CD4-positive, alpha-beta T cell treated with Interleukin-4 for 1 hour (primary cell): ENCODE data around the gene CHFR.
A peak's percentile ranks its signal among the peaks of the same experiment; 100 is the strongest.
"Not testable (repeated sequence)": the region's sequence is repeated elsewhere in the genome, so short reads cannot be mapped to it uniquely, and the experiment has no call there.

Experiments
- DNase-seq, 2 donors: peaks; one replicate each; pipeline ENCODE4 v3.0.0-alpha.2; 2020 to 2022

Gene CHFR, protein sequence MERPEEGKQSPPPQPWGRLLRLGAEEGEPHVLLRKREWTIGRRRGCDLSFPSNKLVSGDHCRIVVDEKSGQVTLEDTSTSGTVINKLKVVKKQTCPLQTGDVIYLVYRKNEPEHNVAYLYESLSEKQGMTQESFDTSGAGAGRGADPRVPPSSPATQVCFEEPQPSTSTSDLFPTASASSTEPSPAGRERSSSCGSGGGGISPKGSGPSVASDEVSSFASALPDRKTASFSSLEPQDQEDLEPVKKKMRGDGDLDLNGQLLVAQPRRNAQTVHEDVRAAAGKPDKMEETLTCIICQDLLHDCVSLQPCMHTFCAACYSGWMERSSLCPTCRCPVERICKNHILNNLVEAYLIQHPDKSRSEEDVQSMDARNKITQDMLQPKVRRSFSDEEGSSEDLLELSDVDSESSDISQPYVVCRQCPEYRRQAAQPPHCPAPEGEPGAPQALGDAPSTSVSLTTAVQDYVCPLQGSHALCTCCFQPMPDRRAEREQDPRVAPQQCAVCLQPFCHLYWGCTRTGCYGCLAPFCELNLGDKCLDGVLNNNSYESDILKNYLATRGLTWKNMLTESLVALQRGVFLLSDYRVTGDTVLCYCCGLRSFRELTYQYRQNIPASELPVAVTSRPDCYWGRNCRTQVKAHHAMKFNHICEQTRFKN

DNA sequence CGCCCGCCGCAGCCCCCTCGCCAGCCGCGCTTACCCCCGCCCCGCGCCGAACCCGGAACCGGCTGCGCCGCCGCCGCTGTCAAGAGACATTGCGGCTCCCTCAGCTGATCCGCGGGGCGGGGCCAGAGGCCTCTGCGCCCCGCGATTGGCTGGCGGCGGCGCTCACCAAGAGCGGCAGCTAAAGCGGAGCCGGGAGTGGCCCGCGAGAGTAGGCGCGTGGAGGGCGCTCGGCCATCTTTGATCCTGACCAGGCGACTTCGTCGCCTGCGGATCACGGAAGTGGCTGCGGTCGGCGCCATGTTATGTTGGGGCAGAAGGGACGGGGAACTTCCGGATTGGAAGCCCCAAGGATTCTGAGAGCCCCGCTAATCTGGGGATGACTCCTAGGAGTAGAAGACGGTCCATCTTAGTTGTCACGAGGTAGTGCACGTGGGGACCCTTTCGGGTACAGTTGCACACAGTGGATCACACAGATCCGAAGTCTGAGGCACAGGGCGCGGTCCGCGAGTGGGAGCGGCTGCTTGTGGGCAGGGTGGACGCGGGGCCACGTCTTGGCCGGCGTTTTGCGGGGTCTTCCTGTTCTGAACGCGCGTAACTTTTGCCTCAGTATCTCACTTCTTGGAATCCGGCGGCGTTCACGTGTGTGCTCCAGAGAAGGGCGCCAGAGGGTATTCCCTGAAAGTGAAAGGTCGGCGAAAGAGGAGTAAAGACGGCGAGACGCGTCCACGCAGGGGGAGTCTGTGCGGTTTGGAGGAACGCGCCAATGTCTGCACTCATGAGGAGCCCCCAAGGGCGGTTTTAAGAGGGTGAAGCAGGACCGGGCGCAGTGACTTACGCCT lies at the start of gene CHFR:
Gene CHFR (minus strand): TSS at position 93 of the 839 bp plus-strand sequence. CDS start 277 bp downstream, outside the sequence.
- peak; percentile 96 to 97 for DNase-seq

DNA sequence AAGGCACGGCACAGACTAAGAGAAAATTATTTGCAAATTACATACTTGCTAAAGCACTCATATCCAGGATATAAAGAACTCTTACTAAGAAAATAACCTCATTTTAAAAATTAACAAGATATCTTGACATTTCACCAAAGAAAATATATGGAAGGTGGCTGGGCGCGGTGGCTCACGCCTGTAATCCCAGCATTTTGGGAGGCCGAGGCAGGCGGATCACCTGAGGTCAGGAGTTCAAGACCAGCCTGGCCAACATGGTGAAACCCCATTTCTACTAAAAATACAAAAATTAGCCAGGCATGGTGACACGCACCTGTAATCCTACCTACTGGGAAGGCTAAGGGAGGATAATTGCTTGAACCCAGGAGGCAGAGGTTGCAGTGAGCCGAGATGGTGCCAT lies 49.5 kb upstream of the CHFR start:
- DNase-seq: not testable (repeated sequence)

DNA sequence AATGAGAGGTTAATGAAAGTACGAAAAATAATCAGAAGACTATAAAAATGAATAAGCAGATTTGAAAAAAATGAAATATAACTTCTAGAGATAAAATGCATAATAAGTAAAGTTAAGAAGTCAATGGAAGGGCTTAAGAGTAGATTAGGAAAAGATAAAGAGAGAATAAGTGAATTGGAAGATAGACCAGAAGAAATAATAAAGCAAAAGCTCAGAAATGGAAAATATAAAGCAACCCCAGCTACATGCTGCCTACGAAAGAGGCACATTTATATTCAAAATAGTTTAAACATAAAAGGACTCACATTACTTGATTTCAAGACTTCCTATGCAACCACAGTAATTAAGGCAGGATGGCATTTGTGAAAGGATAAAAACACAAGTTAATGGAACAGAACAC lies 48.8 kb upstream of the CHFR start:
- no peak for DNase-seq

DNA sequence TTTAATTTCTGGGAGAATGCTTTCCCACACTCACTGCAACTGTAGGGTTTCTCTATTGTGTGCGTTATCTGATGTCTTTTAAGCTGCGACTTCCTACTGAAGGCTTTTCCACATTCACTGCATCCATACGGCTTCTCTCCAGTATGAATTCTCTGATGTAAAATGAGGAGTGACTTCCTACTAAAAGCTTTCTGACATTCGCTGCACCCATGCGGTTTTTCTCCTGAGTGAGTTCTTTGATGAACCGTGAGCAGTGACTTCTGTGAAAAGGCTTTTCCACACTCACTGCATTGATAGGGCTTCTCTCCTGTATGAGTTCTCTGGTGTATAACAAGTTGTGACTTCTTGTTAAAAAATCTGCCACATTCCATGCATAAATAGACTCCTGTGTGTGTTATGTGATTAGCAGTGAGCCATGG lies 39.0 kb upstream of the CHFR start:
- no peak for DNase-seq

DNA sequence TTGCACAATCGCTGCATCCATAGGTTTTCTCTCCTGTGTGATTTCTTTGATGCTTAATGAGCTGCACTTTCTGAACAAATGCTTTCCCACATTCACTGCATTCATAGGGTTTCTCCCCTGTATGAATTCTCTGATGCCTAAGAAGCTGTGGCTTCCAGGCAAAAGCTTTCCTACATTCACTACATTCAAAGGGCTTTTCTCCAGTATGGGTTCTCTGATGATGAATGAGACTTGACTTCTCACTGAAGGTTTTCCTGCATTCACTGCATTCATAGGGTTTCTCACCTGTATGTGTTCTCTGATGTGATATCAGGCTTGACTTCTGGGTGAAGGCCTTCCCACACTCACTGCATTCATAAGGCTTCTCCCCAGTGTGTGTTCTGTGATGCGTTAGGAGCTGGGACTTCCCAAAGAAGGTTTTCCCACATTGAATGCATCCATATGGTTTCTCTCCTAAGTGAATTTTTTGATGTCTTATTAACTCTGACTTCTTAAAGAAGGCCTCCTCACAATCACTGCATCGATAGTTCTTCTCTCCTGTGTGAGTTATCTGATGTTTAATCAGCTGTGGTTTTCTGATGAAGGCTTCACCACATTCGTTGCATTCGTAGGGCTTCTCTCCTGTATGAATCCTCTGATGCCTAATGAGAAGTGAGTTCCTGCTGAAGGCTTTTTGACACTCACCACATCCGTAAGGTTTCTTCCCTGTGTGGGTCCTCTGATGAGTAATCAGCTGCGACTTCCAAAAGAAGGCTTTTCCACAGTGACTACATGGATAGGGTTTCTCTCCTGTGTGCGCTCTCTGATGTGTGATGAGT lies 38.4 kb upstream of the CHFR start:
- DNase-seq: no peak

DNA sequence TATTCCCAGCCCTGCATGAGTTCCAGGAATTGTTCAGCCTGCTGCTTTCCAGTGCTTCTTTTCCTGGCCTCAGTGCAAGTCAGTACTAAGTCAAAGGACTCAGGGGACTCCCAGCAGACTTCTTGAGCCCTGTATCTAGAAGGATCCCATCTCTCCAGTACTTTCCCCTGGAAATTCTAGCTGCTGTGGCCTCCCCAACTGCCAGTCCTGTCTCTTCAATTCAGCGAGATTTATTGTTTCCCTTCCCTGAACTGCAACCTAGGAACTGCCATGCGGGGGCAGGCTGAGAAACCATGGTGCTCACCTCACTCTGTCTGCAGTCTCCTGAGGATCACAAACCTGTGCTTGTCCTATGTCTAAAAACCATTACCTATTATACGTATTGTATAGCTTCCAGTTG lies 37.0 kb upstream of the CHFR start:
- DNase-seq: no peak

DNA sequence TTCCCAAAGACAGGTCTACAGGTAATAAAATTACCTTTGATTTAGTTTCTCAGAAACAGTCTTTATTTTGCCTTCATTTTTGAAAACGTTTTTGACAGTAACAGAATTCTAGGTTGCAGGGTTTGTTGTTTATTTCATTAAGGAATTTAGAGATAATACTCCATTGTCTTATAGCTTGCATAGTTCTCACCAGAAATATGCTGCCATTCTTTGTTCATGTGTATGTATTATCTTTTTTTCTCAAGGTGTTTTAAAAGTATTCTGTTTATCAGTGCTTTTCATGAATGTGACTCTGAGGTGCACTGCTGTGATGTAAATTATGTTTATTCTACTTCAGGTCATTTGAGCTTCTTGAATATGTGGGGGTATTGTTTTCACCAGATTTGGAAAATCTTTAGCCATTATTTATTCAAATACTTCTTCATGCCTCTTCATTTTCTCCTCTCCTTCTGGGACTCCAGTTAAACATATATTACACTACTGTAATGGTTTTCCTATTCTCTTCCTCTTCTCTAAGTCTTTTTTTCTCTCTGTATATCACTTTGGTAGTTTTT lies 36.0 kb upstream of the CHFR start:
- DNase-seq: no peak

DNA sequence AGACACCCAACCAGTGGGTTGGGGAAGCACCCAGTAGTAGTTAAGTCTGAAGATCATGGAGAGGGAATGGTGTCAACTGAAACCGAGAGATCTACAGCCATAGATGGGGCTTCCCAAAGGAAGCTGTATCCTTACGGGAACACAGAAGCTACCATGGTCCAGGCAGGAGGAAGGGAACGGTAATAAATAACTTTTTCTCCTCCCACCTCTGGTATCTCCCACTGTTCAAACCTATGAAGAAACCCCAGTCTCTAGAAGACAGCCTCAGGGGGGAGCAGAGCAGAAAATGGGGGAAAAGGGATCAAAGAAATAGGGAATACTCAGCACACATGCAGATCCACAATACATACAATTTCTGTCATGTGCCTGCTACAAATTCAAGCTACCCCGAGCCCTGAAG lies 35.3 kb upstream of the CHFR start:
- DNase-seq: no peak

DNA sequence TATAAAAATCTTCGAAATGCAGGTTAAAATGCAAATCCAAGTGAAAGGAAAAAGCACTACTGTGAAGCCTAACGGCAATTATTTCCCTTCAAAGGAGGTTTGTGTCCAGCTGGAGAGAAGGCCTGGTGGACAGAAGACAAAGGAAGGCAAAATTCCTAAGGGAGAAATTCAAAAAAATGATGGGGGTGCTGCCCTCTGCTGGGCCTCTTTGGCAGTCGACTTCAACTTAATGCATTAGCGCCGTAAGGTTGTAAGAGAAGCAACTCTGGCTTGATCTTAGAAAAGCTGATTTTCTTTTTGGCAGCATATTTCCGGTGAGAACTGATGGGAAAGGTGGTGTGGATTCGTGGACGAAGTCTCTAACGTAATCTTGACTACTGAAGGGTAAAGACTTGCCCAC lies 34.3 kb upstream of the CHFR start:
- DNase-seq: no peak

DNA sequence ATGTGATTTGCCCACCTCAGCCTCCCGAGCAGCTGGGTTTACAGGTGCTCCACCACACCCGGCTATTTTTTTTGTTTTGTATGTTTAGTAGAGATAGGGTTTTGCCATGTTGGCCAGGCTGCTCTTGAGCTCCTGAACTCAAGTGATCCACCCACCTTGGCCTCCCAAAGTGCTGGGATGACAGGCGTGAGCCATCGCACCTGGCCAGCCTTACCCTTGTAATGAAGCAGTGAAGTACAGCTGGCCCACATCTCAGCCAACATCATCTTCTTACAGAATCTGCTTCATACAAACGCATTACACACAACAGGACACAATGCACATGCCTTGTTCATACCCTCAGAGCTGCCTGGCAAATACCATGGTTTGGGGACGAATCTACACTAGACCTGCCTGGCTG lies 31.3 kb upstream of the CHFR start:
- DNase-seq: no peak

DNA sequence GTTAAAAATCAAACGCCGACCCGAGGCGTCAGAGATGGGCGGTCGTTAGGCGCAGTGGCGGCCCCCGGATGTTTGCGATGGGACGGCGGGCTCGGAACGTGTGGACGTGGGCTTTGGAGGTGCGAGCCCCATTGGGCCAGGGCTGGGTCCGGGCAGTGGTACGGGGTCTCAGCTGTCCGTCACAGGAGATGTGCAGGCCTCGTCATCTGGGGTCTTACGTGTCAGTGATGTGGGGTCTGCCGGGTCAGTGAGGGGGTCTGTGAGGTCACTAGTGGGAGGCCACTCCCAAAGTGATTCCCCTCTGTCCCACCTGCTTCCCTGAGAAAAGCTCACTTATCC lies 21.6 kb upstream of the CHFR start:
- no peak for DNase-seq

DNA sequence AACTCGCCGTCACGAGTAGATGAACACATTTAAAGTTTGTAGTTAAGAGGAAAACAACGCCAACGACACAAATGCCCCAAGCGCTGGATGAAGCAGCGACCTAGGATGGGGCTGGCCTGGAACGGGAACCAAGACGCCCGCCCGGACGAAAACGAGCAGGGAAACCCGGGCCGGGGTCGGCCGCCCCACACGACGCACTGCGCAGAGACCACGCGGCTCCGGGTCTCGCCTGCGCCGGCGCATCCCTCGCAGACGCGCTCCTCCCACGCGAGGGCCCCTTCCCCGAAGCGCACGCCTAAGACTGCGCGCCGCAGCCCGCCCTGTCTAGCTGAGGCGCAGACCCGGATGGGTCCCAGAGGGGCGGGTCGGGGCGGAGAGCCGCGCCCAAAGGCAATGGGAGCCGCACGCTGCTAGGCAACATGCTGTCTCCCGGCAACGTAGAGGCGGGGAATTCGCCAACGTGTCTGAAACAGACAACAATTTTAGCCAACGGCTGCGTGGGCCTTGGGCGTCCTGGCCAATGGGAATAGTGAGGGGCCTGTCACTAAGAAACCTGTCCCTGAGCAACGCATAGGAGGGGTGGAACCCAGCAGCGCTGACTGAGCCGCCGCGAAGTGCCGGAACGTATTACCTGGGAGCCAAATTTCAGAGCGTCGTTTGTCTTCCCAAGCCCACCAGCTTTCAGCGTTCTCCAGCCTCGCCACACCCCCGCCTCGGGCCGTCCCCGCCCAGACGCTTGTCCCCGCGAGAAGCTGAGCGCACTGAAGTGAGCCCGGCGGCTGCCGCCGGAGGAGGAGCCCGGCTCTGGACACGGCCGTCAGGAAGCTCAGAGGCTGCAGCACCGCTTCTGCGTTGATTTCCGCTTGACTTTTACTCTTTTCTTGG lies 21.0 kb upstream of the CHFR start:
- DNase-seq: peak; percentile 97

DNA sequence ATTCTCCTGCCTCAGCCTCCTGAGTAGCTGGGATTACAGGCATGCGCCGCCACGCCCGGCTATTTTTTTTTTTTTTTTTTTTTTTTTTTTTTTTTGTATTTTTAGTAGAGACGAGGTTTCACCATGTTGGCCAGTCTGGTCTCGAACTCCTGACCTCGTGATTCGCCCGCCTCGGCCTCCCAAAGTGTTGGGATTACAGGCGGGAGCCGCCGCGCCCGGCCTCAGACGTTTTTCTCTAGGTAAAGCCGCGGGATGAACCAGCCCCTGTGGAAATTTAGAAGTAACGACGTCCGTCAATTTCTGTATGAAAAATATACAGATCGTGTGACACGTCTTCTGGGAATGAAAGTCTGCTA lies 20.4 kb upstream of the CHFR start:
- not testable (repeated sequence) for DNase-seq

DNA sequence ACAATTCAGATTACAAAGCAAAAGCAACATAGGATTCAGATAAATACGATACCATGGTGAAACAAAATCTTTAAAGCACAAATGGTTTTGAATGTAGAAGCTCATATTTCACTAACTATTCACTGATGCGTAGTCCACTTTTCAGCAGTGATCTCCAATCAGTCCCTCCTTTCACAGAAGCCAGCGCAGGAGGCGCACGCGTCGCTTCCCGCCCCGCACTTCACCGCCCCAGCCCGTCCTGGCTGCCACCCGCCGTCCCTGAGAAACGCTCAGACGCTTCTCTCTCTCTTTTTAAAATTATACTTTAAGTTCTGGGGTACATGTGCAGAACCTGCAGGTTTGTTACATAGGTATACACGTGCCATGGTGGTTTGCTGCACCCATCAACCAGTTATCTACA lies 19.8 kb upstream of the CHFR start:
- DNase-seq: no peak

DNA sequence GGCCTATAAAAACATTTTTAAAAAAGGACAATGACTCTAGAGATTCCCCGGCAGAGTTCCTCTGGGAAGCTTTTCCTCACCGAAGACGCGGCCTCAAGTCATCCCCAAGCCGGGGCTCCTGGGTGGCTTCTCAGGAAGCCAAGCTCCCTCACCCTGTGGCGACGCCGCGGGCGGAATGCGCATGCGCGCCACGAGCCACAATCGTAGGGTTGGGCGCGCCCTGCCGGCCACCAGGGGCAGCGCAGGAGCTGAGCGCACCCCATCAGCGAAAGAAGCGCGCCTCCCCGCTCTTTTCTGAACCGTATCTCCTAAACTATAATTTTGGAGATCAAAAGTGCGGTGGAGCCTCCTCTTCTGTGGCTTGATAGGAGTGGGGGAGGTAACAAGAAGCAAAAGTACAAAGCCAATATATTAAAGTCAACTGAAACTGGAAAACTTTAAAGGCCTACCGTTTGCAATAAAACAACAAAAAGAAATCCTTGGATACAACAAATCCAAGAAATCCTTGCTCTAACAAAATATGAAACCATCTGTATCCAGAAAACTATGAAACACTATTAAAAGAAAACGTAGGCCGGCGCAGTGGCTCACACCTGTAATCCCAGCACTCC lies 17.4 kb upstream of the CHFR start:
- peak; percentile 88 to 90 for DNase-seq

DNA sequence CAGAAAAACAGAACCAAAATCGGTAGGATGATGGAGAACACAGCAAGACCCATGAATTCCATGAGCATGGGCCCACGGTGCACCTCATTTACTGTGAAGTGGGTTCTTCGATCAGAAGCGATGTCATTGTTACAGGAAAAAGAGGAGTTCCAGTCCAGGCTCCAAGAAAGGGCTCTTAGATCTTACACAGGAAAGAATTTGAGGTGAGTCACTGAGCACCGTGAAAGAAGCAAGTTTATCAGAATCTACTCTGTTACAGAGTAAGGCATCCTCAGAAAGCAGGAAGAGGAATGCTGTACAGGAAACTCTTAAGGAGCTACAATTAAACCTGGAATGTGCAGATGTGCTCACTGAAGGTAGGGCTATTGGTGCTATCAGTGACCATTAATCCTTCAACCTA lies 11.6 kb upstream of the CHFR start:
- no peak for DNase-seq

DNA sequence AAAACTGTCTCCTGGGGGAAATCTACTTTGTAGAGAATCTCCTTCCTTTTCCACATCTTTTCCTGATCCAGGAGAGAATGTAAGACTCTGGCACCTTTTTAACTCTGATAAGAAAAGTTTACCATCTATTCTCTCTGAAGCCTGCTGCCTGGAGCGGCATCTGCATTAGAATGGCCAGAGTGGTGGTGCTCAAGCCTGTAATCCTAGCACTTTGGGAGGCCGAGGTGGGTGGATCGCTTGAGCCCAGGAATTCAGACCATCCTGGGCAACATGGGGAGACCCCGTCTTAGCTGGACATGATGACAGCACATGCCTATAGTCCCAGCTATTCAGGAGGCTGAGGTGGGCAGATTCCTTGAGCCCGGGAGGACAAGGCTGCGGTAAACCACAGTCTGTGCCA lies 1.4 kb upstream of the CHFR start:
- DNase-seq: no peak

DNA sequence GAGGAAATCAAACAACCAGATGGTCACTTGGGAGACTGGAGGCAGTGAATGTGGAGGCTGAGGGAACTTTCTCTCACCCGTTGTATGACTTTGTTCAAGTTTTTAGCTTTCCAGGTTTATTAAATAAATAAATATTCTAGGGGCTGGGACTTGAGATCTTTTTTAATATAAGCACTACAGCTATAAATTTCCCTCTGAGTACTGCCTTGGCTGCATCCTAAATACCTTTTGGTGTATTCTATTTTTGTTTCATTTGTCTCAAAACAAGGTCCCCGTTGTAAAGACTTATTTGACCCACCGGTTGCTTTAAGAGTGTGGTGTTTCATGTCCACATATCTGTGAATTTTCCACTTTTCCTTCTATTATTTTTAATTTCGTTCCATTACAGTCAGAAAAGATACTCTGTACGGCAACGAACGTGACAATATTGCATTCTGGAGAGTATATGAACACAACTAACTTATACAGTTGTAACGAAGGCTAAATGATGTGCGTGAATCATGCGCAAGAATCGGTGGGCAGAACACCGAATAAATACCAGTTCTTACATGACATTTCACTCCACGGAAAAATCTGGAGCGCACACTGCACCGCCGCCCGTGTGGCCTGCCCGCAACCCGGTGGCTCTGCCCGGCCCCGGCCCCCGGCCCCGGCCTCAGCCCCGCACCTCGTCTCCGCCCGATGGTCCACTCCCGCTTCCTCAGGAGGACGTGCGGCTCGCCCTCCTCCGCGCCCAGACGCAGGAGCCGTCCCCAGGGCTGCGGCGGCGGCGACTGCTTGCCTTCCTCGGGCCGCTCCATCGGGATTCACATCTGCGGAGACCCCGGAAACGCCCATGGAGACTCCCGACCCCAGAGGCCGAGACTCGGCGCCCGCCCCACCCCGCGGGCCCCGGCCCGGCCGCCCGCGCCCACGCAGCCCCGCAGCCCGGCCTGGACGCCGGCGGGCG lies 602 bp downstream of the CHFR start:
- DNase-seq: no peak

DNA sequence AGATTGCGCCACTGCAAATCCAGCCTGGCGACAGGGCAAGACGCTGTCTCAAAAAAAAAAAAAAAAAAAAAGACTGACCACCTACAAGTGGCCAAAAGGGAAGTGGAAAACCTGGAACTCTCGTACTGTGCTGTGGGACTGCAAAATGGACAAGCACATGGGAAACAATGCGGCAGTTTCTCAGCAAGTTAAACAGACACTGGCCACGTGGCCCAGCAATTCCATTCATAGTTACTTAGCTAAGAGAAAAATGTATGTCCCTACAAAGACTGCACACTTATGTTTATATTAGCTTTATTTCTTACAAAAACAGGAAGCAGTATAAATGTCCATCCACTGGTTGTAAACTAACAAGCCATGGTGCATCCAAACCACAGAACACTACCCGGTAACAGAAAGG lies 5.6 kb downstream of the CHFR start:
- no peak for DNase-seq

DNA sequence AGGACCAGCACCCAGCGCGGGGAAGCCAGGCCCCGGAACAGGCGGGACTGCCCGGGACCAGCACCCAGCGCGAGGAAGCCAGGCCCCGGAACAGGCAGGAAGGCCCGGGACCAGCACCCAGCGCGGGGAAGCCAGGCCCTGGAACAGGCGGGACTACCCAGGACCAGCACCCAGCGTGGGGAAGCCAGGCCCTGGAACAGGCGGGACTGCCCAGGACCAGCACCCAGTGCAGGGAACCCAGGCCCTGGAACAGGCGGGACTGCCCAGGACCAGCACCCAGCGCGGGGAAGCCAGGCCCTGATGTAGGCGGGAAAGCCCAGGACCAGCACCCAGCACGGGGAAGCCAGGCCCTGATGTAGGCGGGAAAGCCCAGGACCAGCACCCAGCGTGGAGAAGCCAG lies 12.8 kb downstream of the CHFR start:
- DNase-seq: not testable (repeated sequence)
